HUES48 (cell line): ENCODE data around the gene CEACAM19.
"Not testable (repeated sequence)": the region's sequence is repeated elsewhere in the genome, so short reads cannot be mapped to it uniquely, and the experiment has no call there.

Experiments used
- H3K27ac ChIP-seq: one replicate; pipeline ENCODE4 v1.7.0; 2013; ENCODE audit warnings: low read depth, low read length, inconsistent platforms
- H3K27me3 ChIP-seq: 2 replicates; pipeline ENCODE4 v1.6.1; 2013; ENCODE audit warnings: mild to moderate bottlenecking, low read length; ENCODE audit not compliant: control insufficient read depth, insufficient read depth
- H3K36me3 ChIP-seq: 2 replicates; pipeline ENCODE4 v1.6.1; 2013; ENCODE audit warnings: low read length; ENCODE audit not compliant: control insufficient read depth, insufficient read depth
- H3K4me1 ChIP-seq: 2 replicates; pipeline ENCODE4 v1.6.1; 2013; ENCODE audit warnings: mild to moderate bottlenecking, low read length; ENCODE audit not compliant: control insufficient read depth, insufficient read depth
- H3K4me3 ChIP-seq: 2 replicates; pipeline ENCODE4 v1.5.1; 2013; ENCODE audit warnings: mild to moderate bottlenecking, low read depth, low read length
- H3K9ac ChIP-seq: 2 replicates; pipeline ENCODE4 v1.6.1; 2013; ENCODE audit warnings: mild to moderate bottlenecking, low read depth, low read length, moderate library complexity
- H3K9me3 ChIP-seq: 2 replicates; pipeline ENCODE4 v1.6.1; 2013; ENCODE audit warnings: low read length; ENCODE audit not compliant: control insufficient read depth, insufficient read depth

CEACAM19 gene

DNA sequence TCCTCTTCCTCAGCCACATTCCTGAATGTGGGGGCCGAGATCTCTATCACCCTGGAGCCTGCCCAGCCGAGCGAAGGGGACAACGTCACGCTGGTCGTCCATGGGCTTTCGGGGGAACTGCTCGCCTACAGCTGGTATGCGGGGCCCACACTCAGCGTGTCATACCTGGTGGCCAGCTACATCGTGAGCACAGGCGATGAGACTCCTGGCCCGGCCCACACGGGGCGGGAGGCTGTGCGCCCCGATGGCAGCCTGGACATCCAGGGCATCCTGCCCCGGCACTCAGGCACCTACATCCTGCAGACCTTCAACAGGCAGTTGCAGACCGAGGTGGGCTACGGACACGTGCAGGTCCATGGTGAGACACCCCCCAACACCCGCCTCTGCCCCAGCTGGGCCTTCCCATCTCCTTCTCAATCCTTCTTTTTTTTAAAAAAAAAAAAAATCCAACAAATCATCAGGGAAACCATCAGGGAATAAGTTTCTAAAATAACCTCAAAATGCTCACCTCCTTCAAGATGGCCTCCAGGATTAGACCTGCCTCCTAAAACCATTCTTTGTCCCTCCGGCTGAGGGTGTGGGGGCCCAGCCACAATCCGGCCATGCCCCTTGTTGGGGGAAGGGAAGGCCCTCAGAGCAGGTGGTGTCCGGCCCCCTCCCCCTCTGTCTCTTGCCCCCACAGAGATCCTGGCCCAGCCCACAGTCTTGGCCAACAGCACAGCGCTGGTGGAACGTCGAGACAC is 32.2 kb downstream of the CEACAM19 start:
- no peaks in the 10 kb centered on the region for H3K27me3 ChIP-seq
- no peak overlapping the region for H3K27ac ChIP-seq
- H3K4me3 ChIP-seq, result no peak overlapping the region
- H3K9ac ChIP-seq, result no peak overlapping the region
- no peaks in the 10 kb centered on the region for H3K4me1 ChIP-seq
- H3K9me3 ChIP-seq, result no peaks in the 10 kb centered on the region
- H3K36me3 ChIP-seq, result no peaks in the 10 kb centered on the region

DNA sequence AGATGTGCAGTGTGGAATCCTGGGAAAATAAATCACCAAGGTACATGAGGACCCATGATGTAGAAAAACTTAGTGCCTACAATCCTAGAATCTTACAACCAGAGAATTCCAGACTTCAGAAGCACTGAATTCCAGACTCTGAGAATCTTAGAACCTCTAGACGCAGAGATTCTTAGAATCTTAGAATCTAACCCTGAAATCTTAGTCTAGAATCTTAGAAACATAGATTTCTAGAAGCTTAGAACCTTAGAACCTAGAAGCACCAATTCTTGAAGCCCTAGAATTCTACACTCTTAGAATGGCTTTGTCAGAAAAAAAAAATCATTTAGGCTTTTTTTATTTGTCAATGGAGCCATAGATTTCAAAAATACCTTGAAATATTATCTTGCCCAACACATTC is 33.7 kb downstream of the CEACAM19 start:
- no peak overlapping the region for H3K4me3 ChIP-seq
- H3K9ac ChIP-seq, result no peak overlapping the region
- H3K9me3 ChIP-seq, result no peaks in the 10 kb centered on the region
- H3K4me1 ChIP-seq, result no peaks in the 10 kb centered on the region
- H3K27me3 ChIP-seq, result no peaks in the 10 kb centered on the region
- no peaks in the 10 kb centered on the region for H3K36me3 ChIP-seq
- H3K27ac ChIP-seq, result no peak overlapping the region

DNA sequence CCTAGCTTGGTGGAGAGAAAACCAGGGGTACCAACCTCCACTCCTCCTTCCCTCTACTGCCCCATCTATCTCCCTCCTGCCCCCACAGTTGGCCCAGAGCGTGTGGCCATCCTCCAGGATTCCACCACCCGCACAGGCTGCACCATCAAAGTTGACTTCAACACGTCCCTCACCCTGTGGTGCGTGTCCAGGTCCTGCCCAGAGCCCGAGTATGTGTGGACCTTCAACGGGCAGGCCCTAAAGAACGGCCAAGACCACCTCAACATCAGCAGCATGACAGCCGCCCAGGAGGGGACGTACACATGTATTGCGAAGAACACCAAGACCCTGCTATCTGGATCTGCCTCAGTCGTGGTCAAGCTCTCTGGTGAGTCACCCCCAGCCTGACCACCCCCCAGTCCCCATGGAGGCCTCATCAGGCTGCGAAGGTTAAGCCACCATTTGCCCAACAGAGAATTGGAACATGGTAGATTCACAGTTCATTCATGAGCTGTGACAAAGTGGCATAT is 34.3 kb downstream of the CEACAM19 start:
- Histone ChIP-seq H3K9me3 (no peaks in the 10 kb centered on the region), H3K27ac (no peak overlapping the region), H3K36me3 (no peaks in the 10 kb centered on the region), H3K9ac (no peak overlapping the region), H3K4me1 (no peaks in the 10 kb centered on the region), H3K27me3 (no peaks in the 10 kb centered on the region), H3K4me3 (no peak overlapping the region)

DNA sequence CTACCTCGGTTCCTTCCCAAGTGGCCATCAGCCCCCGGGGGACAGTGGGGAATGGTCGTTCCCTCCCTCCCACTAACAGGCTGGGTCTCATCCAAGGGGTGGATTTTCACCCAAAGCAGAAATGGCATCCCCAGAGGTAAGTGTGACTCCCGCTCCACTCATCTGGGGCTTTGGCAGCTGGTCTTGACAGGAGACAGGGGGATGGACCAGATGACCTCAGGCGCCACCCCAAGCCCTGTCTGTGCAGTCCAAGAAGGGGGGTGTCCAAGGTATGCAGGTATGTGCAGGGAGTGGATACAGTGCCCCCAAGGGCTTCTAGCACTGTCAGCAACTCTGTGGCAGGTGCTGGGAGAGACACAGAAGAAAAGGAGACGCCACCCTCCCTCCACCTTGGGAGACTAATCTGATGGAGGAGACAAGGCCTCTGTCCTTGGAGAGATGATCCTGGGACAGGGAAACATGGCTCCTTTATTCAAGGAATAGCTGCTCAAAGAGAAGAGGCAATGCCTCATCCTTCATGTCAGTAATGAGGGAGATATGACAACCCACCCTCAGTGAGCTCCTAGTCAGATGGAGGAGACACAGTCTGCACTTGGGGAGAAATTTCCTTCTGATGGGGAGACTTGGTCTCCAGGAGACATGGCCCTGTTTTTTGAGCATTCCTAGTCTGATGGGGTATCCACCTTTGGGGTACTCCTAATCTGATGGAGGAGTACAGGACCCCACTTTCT is 35.4 kb downstream of the CEACAM19 start:
- no peaks in the 10 kb centered on the region for H3K36me3 ChIP-seq
- H3K9ac ChIP-seq, result no peak overlapping the region
- no peak overlapping the region for H3K4me3 ChIP-seq
- H3K4me1 ChIP-seq, result no peaks in the 10 kb centered on the region
- no peaks in the 10 kb centered on the region for H3K27me3 ChIP-seq
- H3K27ac ChIP-seq, result no peak overlapping the region
- no peaks in the 10 kb centered on the region for H3K9me3 ChIP-seq

DNA sequence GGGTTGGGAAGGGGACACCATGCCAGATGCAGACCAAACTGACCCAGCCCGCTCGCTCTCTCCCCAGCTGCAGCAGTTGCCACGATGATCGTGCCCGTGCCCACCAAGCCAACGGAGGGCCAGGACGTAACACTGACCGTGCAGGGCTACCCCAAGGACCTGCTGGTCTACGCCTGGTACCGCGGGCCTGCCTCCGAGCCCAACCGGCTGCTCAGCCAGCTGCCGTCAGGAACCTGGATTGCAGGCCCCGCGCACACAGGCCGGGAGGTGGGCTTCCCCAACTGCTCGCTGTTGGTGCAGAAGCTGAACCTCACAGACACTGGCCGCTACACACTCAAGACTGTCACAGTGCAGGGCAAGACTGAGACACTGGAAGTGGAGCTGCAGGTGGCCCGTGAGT is 36.5 kb downstream of the CEACAM19 start:
- no peaks in the 10 kb centered on the region for H3K9me3 ChIP-seq
- no peak overlapping the region for H3K4me3 ChIP-seq
- H3K27ac ChIP-seq, result no peak overlapping the region
- H3K27me3 ChIP-seq, result no peaks in the 10 kb centered on the region
- no peak overlapping the region for H3K9ac ChIP-seq
- no peaks in the 10 kb centered on the region for H3K36me3 ChIP-seq
- H3K4me1 ChIP-seq, result no peaks in the 10 kb centered on the region

DNA sequence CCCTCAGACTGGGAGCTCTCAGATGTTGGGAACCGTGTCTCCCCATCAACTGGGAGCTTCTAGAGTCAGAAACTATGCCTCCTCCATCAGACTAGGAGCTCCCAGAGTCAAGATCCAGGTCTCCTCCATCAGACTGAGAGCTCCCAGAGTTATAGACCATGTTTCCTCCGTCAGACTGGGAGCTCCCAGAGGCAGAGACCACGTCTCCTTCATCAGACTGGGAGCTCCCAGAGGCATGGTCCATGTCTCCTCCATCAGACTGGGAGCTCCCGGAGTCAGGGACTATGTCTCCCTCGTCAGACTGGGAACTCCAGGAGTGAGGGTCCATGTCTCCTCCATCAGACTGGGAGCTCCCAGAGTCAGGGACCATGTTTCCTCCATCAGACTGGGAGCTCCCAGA is 37.7 kb downstream of the CEACAM19 start:
- Histone ChIP-seq H3K27me3 (no peaks in the 10 kb centered on the region), H3K36me3 (no peaks in the 10 kb centered on the region), H3K27ac (no peak overlapping the region), H3K4me3 (no peak overlapping the region), H3K4me1 (no peaks in the 10 kb centered on the region), H3K9ac (no peak overlapping the region), H3K9me3 (no peaks in the 10 kb centered on the region)

DNA sequence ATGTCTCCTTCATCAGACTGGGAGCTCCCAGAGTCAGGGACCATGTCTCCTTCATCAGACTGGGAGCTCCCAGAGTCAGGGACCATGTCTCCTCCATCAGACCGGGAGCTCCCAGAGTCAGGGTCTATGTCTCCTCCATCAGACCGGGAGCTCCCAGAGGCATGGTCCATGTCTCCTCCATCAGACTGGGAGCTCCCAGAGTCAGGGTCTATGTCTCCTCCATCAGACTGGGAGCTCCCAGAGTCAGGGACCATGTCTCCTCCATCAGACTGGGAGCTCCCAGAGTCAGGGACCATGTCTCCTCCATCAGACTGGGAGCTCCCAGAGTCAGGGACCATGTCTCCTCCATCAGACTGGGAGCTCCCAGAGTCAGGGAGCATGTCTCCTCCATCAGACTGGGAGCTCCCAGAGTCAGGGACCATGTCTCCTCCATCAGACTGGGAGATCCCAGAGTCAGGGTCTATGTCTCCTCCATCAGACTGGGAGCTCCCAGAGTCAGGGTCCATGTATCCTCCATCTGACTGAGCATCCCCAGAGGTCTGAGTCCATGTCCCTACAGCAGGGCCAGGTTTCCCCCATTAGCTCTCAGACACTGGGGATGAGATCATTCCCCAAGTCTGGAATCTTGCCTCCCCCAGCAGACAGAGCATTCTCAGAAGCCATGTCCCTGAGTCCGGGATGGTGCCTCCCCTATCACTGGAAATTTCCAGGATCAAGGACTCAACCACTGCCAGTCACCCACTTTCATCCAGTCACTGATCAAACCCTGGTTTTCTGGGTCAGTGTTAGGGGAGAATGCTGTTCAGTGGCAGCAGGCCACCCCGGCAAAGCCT is 38.4 kb downstream of the CEACAM19 start:
- H3K9me3 ChIP-seq, H3K27me3 ChIP-seq, H3K9ac ChIP-seq, H3K4me1 ChIP-seq, H3K4me3 ChIP-seq, H3K36me3 ChIP-seq, H3K27ac ChIP-seq: not testable (repeated sequence)

DNA sequence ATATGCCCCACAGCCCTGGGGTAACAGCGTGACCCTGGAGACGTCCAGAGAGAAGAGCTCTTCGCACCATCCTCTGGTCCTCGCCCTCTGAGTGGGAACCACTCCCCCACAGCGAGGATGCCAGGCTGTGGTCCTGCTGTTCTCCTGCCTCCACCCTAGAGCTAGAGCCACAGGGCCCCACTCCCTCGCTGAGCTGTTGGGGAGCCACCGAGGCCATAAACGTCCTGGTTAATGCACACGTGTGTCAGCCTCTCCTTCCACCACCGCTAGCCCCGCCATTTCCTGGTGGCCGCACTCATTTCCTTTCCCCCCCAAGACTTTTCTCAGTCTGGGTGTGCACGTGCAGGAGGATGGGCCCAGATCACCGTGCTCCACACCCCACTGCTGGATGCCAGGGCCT is 39.2 kb downstream of the CEACAM19 start:
- Histone ChIP-seq H3K4me1 (no peaks in the 10 kb centered on the region), H3K27me3 (no peaks in the 10 kb centered on the region), H3K4me3 (no peak overlapping the region), H3K9me3 (peaks cover 5% of the 10 kb centered on the region), H3K9ac (no peak overlapping the region), H3K27ac (no peak overlapping the region), H3K36me3 (no peaks in the 10 kb centered on the region)

DNA sequence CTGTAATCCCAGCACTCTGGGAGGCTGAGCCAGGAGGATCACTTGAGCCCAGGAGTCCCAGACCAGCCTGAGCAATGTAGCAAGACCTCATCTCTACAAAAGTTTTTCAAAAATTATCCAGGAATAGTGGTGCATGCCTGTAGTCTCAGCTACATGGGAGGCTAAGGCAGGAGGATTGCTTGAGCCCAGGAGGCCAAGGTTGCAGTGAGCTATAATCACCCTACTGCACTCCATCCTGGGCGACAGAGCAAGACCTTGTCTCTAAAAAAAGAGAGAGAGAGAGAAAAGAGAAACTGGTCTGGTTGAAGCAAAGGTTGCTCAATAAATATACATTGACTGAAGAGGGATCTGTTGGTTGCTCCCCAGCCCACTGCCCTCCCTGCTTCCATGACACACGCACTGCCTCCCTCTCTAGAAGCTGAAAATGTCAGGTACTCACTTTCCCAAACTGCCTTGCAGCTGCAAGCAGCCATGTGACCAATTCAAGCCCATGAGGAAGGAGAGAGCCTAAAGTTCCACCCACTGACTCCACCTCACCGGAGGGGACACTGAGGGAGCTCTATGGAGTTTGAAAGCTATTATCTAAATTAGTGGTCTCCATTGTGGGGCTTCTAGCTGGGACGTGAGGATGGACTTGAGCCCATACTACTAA is 41.7 kb downstream of the CEACAM19 start:
- Histone ChIP-seq H3K9ac (no peak overlapping the region), H3K27me3 (no peaks in the 10 kb centered on the region), H3K36me3 (no peaks in the 10 kb centered on the region), H3K4me3 (no peak overlapping the region), H3K27ac (no peak overlapping the region), H3K4me1 (no peaks in the 10 kb centered on the region), H3K9me3 (peaks cover 5% of the 10 kb centered on the region)

DNA sequence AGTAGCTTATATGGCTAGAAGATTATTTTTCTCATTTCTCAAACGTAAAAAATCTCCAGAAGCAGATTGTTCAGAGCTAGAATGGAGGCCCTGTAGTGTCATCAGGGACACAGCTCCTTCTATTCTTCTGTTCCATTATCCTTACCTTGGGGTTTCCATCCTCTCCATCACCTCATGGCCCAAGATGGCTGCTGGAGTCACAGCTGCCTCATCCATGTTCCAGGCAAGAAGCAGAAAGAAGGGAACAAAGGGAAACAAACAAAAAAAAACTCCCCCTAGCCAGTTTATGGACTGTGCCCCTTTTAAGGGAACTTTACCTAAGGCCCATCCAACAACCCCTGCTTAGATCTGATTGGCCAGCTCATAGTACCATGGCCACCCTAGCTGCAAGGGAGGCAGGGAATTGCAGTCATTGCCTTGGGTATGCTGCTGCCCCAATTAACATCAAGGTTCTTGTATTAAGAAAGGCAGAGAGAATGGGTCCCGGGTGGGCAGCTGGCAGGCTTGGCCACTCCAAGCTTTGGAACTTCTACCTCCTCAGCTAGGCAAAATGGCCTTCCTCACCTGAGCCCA is 43.4 kb downstream of the CEACAM19 start:
- Histone ChIP-seq H3K9me3 (peaks cover 5% of the 10 kb centered on the region), H3K27ac (no peak overlapping the region), H3K36me3 (no peaks in the 10 kb centered on the region), H3K4me3 (no peak overlapping the region), H3K9ac (no peak overlapping the region), H3K27me3 (no peaks in the 10 kb centered on the region), H3K4me1 (peaks cover 11% of the 10 kb centered on the region)
